Nephron progenitor cell (in vitro differentiated cells): ENCODE measurements around the gene PRRC2A.

ENCODE experiments used
- DNase-seq: peaks from one replicate; pipeline ENCODE4 v3.0.0; 2021
- H3K27ac Mint-ChIP-seq: 2 replicates; pipeline ENCODE4 v1.8.0; 2021; ENCODE audit warnings: mild to moderate bottlenecking, moderate library complexity, mixed read lengths
- H3K27me3 Mint-ChIP-seq: 2 replicates; pipeline ENCODE4 v1.8.0; 2021; ENCODE audit warnings: mild to moderate bottlenecking, low read depth, mixed read lengths; ENCODE audit not compliant: poor library complexity
- H3K36me3 Mint-ChIP-seq: 2 replicates; pipeline ENCODE4 v1.8.0; 2021; ENCODE audit warnings: low read depth, mixed read lengths
- H3K4me1 Mint-ChIP-seq: 2 replicates; pipeline ENCODE4 v1.8.0; 2021; ENCODE audit warnings: mixed read lengths
- H3K4me3 Mint-ChIP-seq: 2 replicates; pipeline ENCODE4 v1.8.0; 2021; ENCODE audit warnings: mild to moderate bottlenecking, moderate library complexity, mixed read lengths
- H3K9me3 Mint-ChIP-seq: 2 replicates; pipeline ENCODE4 v1.8.0; 2021; ENCODE audit warnings: mild to moderate bottlenecking, moderate library complexity, mixed read lengths
- CTCF ChIP-seq: fragments of 200-600 bp; sonication (generic); IDR thresholded peaks from 2 replicates; pipeline ENCODE4 v1.5.0; 2021; ENCODE audit warnings: antibody characterized with exemption

The PRRC2A gene

DNA sequence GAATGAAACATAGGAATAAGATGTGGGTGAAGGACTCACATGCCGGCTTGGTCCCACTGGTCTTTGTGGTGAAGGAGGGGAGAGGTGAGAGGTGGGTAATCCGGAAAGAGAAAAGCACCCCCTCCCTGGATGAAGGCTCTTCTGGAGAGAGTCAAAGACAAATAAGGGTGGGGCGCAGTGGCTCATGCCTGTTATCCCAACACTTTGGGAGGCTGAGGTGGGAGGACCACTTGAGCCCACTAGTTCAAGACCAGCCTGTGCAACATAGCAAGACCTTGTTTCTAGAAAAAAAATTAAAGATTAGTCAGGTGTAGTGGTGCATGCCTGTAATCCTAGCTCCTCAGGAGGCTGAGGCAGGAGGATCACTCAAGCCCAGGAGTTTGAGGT, 41.4 kb upstream of the PRRC2A start:
- Mint-ChIP-seq H3K36me3 (no peaks in the 10 kb centered on the region), H3K4me1 (peaks cover 55% of the 10 kb centered on the region), H3K4me3 (no peak overlapping the region), H3K27me3 (peaks cover 49% of the 10 kb centered on the region), H3K27ac (no peak overlapping the region), H3K9me3 (no peaks in the 10 kb centered on the region)
- DNase-seq, result no peak
- no peak for TF ChIP-seq CTCF

DNA sequence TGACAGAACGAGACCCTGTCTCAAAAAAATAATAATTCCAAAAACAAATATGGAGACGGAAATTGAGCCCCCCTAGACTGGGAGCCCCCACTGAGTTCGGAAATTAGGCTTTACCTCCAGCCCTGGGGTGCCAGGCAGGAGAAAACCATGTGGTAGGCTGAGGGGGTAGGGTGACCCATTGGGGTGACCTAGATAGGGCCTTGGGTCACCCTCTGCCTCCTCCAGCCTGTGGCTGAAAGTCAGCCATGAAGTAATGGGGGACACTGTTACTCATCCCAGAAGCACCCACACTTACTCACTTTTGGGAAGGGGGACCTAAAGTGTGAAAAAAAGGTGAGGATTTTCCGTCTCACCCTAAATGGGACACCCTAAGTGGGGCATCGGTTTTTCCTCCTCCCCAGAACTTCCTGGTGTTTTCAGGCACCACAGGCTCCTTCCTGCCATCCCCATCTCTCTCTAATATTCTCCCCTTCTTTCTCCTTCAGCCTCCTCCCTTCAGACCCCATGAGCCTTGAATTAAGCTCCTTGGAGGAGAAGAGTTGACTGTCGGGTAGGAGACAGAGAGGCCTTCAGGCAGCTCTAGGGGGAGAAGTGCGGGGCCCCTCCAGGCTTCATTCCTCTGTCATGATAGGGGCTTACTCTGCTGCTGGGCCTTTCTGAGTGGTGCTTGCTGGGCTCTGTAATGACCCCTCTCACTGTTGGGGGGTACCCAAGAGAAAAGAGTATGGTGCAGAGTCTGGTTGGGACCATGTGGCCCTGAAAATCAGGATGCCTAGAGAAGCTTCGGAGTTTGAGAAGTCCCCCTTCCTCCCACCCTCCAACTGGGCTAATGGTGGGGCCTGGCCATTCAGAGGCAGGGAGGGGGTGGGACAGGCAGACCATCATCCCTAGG, 40.7 kb upstream of the PRRC2A start:
- peaks cover 47% of the 10 kb centered on the region for H3K27me3 Mint-ChIP-seq
- no peak overlapping the region for H3K27ac Mint-ChIP-seq
- DNase-seq, result no peak
- peaks cover 51% of the 10 kb centered on the region for H3K4me1 Mint-ChIP-seq
- TF ChIP-seq CTCF, result no peak
- H3K36me3 Mint-ChIP-seq, result no peaks in the 10 kb centered on the region
- peak overlapping the region; percentile 98 for H3K4me3 Mint-ChIP-seq
- H3K9me3 Mint-ChIP-seq, result no peaks in the 10 kb centered on the region

DNA sequence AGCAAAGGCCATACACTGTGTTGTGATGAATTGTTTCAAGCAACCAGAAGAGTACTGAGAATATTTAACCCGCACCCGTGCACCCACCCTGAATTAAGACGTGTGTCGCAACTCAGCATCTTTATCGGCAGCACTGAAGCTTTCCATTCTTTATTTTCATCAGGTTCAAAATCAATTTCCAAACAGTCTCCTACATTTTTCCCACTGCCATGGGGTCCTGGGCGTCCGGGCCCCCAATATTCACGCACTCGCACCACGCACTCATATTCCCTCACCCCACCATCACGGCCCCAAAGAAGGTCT, 40.1 kb upstream of the PRRC2A start:
- Mint-ChIP-seq H3K4me3 (peak overlapping the region; percentile 98), H3K36me3 (no peaks in the 10 kb centered on the region), H3K27ac (no peak overlapping the region), H3K4me1 (peaks cover 49% of the 10 kb centered on the region), H3K27me3 (peaks cover 45% of the 10 kb centered on the region), H3K9me3 (no peaks in the 10 kb centered on the region)
- no peak for DNase-seq
- TF ChIP-seq CTCF, result no peak

- peak; percentile 98 for TF ChIP-seq CTCF
- no peaks in the 10 kb centered on the region for H3K36me3 Mint-ChIP-seq
- peaks cover 48% of the 10 kb centered on the region for H3K4me1 Mint-ChIP-seq
- peak; percentile 94 for DNase-seq
- no peaks in the 10 kb centered on the region for H3K9me3 Mint-ChIP-seq
- H3K27ac Mint-ChIP-seq, result peak overlapping the region; percentile 41
- H3K27me3 Mint-ChIP-seq, result peaks cover 43% of the 10 kb centered on the region
- peak overlapping the region; percentile 98 for H3K4me3 Mint-ChIP-seq
These were observed 39.6 kb upstream of the PRRC2A start for GRCh38 chr6:31580807-31581433.

DNA sequence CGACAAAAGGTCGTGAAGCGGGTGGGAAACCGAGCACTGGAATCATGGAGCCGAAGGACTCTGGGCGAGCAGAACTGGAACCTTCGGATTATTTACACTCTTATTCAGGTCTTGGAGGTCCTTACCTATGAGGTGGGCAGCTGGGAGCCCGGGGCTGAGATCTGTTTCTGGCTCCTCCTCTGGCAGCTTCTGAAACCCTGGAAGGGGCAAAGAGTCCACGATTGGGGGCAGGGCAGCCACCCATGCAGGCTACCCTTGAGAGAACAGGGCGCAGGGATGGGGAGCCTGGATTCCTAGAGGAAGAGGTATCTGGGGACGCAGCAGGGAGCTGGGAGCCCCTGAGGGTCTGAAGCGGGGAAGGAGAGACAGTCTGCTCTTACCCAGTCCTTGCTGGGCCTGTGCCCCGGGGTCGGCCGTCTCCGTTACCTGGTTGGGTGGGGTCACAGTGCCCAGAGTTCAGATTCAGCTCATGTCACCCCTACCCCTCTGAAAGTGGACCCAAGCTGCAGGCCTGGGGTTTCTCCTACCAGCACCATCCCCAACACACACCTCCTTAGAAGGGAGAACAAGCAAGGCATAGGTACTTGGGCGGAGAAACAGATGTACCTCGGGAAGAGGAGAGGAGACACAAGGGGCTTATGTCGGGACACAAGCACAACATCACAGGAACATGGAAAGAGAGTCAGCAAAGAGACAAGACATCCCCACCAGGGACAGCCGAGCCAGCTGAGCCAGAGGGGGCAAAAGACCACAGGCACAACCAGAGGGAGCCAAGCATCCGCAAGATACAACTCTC, 38.9 kb upstream of the PRRC2A start:
- Mint-ChIP-seq H3K9me3 (no peaks in the 10 kb centered on the region), H3K36me3 (no peaks in the 10 kb centered on the region), H3K27ac (peak overlapping the region; percentile 41), H3K4me1 (peaks cover 43% of the 10 kb centered on the region), H3K27me3 (peaks cover 36% of the 10 kb centered on the region), H3K4me3 (peak overlapping the region; percentile 98)
- no peak for TF ChIP-seq CTCF
- peak; percentile 21 for DNase-seq
